KBM-7 (cell line): Measurements from ENCODE around the gene ACP6.
A peak's percentile ranks its signal among the peaks of the same experiment; 100 is the strongest.

Experiments
- DNase-seq: peaks from one replicate; pipeline ENCODE4 v3.0.0-alpha.2; 2015
- in situ Hi-C: fragments of 300-500 bp; cut with MboI; formaldehyde crosslinking; loops from 2 replicates; pipeline ENCODE4 v1.14.3; 2020; ENCODE audit warnings: low sequenced_read_pairs, low pct_unique_long_range_greater_than_20kb, mixed read lengths

Gene ACP6

GRCh38 chr1:147599362-147600118, 70.8 kb downstream of the ACP6 start:
- in situ Hi-C loops = loop anchor here (25.0 kb wide), 1 partner anchor 112 kb away; no protein-coding TSS in a partner anchor
- DNase-seq = peak; percentile 77

GRCh38 chr1:147598621-147599361, 71.5 kb downstream of the ACP6 start:
- in situ Hi-C loops = loop anchor here (25.0 kb wide), 1 partner anchor 111 kb away; no protein-coding TSS in a partner anchor
- no peak for DNase-seq

- no peak for DNase-seq
- in situ Hi-C loops = loop anchor here (25.0 kb wide), 1 partner anchor 110 kb away; no protein-coding TSS in a partner anchor
Measured at GRCh38 chr1:147597010-147597409, 73.3 kb downstream of the ACP6 start.
